Astrocyte of the cerebellum (primary cell): ENCODE measurements around the gene OTUD6A.

ENCODE experiments used
- DNase-seq: peaks from one replicate; pipeline ENCODE4 v3.0.0-alpha.2; 2011; ENCODE audit warnings: low read depth
- H3K4me3 ChIP-seq: 2 replicates; pipeline ENCODE4 v1.5.1; 2011; ENCODE audit warnings: mild to moderate bottlenecking, low read depth, low read length, moderate library complexity
- in situ Hi-C: cut with HindIII; loops from 2 replicates; pipeline ENCODE4 v1.10.0; 2017; ENCODE audit warnings: low sequenced_read_pairs
- TF ChIP-seq, protein P1 (sequence below): IDR thresholded peaks from 2 replicates; pipeline ENCODE4 v1.5.1; 2012; ENCODE audit warnings: low read length, low read depth, moderate library complexity, mild to moderate bottlenecking; ENCODE audit errors: missing control alignments

Gene OTUD6A

DNA sequence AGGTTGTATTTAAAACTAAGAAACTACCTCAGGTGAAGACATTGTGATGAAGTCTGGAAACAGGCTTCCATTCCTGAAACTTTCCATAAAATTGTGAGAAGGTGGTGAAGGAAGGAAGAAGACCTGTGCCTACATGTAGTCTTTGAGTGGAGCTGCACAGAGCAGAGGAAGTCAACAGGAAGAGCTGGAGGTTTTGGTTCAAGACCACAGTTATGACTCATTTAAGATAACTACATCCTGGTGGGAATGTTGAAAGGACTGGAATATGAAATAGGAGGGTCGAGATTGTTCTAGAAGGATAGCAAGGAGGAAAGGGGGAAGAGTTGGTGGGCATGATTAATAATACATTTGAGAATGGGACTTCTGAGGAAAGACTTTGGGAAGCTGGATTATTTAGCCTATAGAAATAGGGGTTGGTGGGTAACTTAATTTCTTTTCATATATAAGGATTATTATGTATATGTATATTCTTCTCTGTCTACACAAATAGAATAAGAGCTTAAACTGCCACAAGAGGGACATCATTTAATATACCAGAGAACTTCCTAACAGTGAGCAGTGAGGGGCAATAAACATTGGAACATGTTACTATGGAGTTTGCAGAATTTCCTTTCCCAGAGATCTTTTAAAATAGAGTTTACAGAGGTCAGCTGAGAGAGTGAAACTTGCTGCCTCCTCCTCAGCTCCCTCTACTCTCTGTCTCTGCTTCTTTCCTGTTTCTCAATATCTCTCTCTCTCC, 36.0 kb upstream of the OTUD6A start:
- in situ Hi-C loops, result no loop called here
- no peak for DNase-seq
- no peak overlapping the region for H3K4me3 ChIP-seq
- TF ChIP-seq, protein P1, sequence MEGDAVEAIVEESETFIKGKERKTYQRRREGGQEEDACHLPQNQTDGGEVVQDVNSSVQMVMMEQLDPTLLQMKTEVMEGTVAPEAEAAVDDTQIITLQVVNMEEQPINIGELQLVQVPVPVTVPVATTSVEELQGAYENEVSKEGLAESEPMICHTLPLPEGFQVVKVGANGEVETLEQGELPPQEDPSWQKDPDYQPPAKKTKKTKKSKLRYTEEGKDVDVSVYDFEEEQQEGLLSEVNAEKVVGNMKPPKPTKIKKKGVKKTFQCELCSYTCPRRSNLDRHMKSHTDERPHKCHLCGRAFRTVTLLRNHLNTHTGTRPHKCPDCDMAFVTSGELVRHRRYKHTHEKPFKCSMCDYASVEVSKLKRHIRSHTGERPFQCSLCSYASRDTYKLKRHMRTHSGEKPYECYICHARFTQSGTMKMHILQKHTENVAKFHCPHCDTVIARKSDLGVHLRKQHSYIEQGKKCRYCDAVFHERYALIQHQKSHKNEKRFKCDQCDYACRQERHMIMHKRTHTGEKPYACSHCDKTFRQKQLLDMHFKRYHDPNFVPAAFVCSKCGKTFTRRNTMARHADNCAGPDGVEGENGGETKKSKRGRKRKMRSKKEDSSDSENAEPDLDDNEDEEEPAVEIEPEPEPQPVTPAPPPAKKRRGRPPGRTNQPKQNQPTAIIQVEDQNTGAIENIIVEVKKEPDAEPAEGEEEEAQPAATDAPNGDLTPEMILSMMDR, result no peak

DNA sequence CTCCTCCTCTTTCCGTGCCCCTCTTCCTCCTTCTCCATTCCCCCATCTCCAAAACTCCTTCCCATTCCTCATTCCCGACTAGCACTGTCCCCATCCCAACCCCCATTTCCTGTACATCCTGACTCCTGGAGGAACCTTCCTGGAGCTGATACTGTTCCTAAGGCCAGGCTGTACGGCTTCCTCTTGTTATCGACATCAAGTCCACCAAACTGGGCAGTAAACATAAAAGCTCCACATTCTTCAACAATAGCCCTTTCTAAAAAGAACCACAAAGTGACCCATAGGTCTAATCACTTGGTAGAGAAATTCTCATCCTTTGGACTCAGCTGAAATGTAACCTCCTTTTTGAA, 35.4 kb upstream of the OTUD6A start:
- in situ Hi-C loops, result no loop called here

DNA sequence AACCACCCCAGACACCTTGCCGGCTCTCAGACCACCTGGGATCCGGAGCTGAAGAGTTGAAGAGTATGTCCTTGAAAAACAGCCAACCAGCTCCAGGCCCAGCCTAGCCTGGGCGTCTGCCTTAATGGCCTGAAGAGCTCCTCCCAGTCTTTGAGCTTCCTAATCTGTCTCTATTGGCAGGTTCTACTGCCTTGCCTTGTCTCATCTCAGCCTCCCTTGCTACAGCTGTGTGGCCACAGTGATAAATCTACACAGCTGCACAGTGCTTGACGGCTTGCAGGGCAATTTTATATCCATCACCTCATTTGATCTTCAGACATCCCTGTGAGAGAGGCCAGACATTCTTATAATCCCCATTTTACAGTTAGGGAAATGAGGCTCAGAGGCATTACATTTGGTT, 32.4 kb upstream of the OTUD6A start:
- in situ Hi-C loops, result no loop called here
- TF ChIP-seq, protein P1, result no peak
- no peak for DNase-seq
- H3K4me3 ChIP-seq, result no peak overlapping the region

More for the DNA sequence above, 35.4 kb upstream of the OTUD6A start:
- DNase-seq, result no peak
- TF ChIP-seq, protein P1, result no peak
- H3K4me3 ChIP-seq, result no peak overlapping the region

DNA sequence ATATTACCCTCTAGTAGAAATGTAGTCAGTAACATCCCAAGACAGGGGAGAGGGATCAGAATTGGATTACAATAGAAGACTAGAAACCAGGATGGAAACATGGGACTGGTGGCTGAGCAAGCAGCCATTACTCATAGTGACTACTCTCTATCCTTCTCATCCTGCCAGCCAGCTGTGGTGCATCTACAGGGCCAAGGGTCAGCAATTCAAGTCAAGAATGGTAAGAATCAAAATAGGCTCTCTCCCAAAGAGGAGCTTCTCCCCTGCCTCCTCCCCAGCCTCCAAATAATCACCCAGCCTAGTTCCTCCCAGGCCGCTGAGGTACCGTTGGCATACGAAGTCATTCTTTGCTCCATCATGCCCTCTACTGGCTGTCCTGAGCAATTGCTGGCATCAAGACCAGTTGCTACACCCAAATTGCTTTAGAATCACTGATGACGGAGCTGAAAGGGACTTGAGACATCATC, 31.9 kb upstream of the OTUD6A start:
- TF ChIP-seq, protein P1, result peak; percentile 72
- H3K4me3 ChIP-seq, result no peak overlapping the region
- no peak for DNase-seq
- in situ Hi-C loops, result no loop called here

DNA sequence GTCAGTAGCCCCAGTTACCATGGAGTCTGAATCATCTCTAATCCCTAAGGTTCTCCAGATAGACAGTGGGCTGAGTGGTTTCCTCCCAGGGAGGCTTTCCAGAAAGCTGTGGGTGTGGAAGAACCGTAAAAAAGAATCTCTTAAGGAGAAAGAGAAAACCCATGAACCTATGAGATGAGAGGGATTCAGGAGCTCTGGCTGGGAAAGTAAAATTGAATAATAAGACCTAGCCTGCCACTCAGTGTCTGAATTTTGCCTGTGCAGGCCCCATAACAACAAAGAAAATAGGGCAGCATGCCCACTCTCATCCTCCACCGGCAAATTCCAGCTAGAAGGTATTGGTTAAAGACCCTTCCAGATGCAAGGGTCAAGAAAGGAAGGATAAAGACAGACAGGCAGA, 29.5 kb upstream of the OTUD6A start:
- H3K4me3 ChIP-seq, result no peak overlapping the region
- DNase-seq, result no peak
- in situ Hi-C loops, result no loop called here
- TF ChIP-seq, protein P1, result no peak

DNA sequence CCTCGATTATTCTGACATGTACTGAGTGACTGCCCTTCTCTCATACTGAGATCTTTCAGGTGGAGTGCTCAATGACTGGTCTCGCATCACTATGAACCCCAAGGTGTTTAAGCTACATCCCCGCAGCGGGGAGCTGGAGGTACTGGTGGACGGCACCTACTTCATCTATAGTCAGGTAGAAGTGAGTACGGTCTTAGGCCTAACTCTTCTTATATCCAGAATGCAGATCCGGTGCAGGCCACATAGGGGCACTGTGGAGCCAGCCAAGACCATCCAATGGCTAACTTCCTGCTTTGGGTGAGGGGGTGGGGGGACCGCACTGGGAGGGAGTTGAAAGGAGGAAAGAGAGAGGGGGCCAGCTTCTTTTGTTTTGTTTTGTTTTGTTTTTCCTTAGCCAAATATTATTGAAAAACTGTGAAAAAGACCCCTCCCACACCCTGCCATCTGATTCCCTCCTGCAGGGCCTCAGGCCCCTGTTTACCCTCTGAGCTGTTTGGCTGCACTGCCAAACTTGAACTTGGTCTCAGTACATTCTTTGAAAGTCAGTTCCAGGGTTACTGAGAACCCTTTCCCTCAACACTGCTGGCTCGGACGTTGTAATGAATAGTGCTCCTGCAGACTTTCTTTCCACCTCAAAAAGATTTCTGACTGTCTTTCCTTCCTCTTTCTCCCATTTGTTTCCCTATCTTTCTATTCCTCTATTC, 28.8 kb upstream of the OTUD6A start:
- no peak for DNase-seq
- no peak overlapping the region for H3K4me3 ChIP-seq
- in situ Hi-C loops, result no loop called here
- TF ChIP-seq, protein P1, result peak; percentile 55
